NCI-H1436 treated with DMSO at 0.1 percent for 48 hours (cell line): ENCODE data around the gene ST3GAL2.
"Not testable (repeated sequence)": the region's sequence is repeated elsewhere in the genome, so short reads cannot be mapped to it uniquely, and the experiment has no call there.

ENCODE experiments used
- DNase-seq: peaks from one replicate; lab custom pipeline; 2025; lab: John Stamatoyannopoulos, UW

Gene ST3GAL2

GRCh38 chr16:70467113-70467512, 28.2 kb upstream of the ST3GAL2 start:
- no peak for DNase-seq

GRCh38 chr16:70466805-70467076, 27.8 kb upstream of the ST3GAL2 start:
- DNase-seq = no peak

- no peak for DNase-seq
These were observed 27.3 kb upstream of the ST3GAL2 start for GRCh38 chr16:70465999-70466804.

GRCh38 chr16:70463235-70463634, 24.3 kb upstream of the ST3GAL2 start:
- no peak for DNase-seq

- no peak for DNase-seq
These were observed 21.9 kb upstream of the ST3GAL2 start for GRCh38 chr16:70460737-70461261.

GRCh38 chr16:70457446-70458166, 18.7 kb upstream of the ST3GAL2 start:
- DNase-seq = no peak

- no peak for DNase-seq
These were observed 17.0 kb upstream of the ST3GAL2 start for GRCh38 chr16:70455910-70456309.

- no peak for DNase-seq
These were observed 15.5 kb upstream of the ST3GAL2 start, which contains the start of gene FCSK for GRCh38 chr16:70454222-70455034. Gene FCSK, plus strand, starts transcription at chr16:70454595. Its CDS starts 8,596 bp downstream, at chr16:70463191.

GRCh38 chr16:70453892-70454221, 15.0 kb upstream of the ST3GAL2 start:
- no peak for DNase-seq

GRCh38 chr16:70453117-70453891, 14.4 kb upstream of the ST3GAL2 start:
- no peak for DNase-seq

GRCh38 chr16:70451004-70451340, 12.1 kb upstream of the ST3GAL2 start:
- not testable (repeated sequence) for DNase-seq

GRCh38 chr16:70450142-70451003, 11.5 kb upstream of the ST3GAL2 start:
- not testable (repeated sequence) for DNase-seq

- no peak for DNase-seq
These were observed 9.2 kb upstream of the ST3GAL2 start for GRCh38 chr16:70448075-70448474.

GRCh38 chr16:70444249-70445063, 5.6 kb upstream of the ST3GAL2 start:
- no peak for DNase-seq

GRCh38 chr16:70442344-70442743, 3.4 kb upstream of the ST3GAL2 start:
- no peak for DNase-seq

GRCh38 chr16:70441406-70441990, 2.6 kb upstream of the ST3GAL2 start:
- DNase-seq = no peak

- DNase-seq = no peak
These were observed 1.3 kb upstream of the ST3GAL2 start for GRCh38 chr16:70440009-70440692.

- DNase-seq = no peak
These were observed 323 bp downstream of the ST3GAL2 start for GRCh38 chr16:70438585-70438968.
